ENCODE data around the gene GALNS. TPM values are rescaled to one million over a fixed set of nuclear protein-coding genes. Genes with fewer than 3 reads are reported as not detected.
A peak's percentile ranks its signal among the peaks of the same experiment; 100 is the strongest.

The GALNS gene
- total and polyA plus RNA-seq, 4 donors = 6.8 to 20.6 (median 10.8) TPM

GRCh38 chr16:88851616-88852015 lies 5.1 kb downstream of the GALNS start:
- peaks cover 12 to 24% (median 18%) of the 10 kb centered on the region in 4 donors for H3K4me1 ChIP-seq (ENCODE audit: control insufficient read depth in 4 of 4, insufficient read depth in 4 of 4, low read length in 3 of 4)
- 97% methylated on average over 19 of the region's 19 CpGs for WGBS
- H3K9me3 ChIP-seq (ENCODE audit: control insufficient read depth in 4 of 4, low read length in 3 of 4) = no peaks in the 10 kb centered on the region
- no peak overlapping the region for H3K4me3 ChIP-seq (ENCODE audit: low read depth in 1 of 3, low read length in 3 of 3)
- peaks cover 0 to 6% (median under 1%) of the 10 kb centered on the region in 4 donors for H3K36me3 ChIP-seq (ENCODE audit: control insufficient read depth in 4 of 4, insufficient read depth in 3 of 4, low read depth in 1 of 4, low read length in 3 of 4)
- H3K9ac ChIP-seq (ENCODE audit: low read depth in 1 of 2, low read length in 2 of 2) = no peak overlapping the region
- no peak for TF ChIP-seq JUND (IDR thresholded peaks at IDR 0.05)
- TF ChIP-seq FOXA1 (IDR thresholded peaks at IDR 0.05) = no peak
- TF ChIP-seq HNF4A (conservative IDR thresholded peaks at IDR 0.05) = no peak
- no peak for TF ChIP-seq ZBTB33 (IDR thresholded peaks at IDR 0.05)
- no peak for TF ChIP-seq CTCF (IDR thresholded peaks at IDR 0.05; ENCODE audit: low read depth, low read length, missing input control)
- no peak for TF ChIP-seq HNF4G (IDR thresholded peaks at IDR 0.05)
- H3K27ac ChIP-seq (ENCODE audit: low read depth in 1 of 2, low read length in 2 of 2) = no peak overlapping the region
- H3K27me3 ChIP-seq (ENCODE audit: control insufficient read depth in 4 of 4, insufficient read depth in 4 of 4, low read length in 3 of 4) = no peaks in the 10 kb centered on the region
- no peak for DNase-seq (ENCODE audit: low spot score)

GRCh38 chr16:88850531-88851199 lies 6.1 kb downstream of the GALNS start:
- H3K4me1 ChIP-seq (ENCODE audit: control insufficient read depth in 4 of 4, insufficient read depth in 4 of 4, low read length in 3 of 4) = peaks cover 6 to 18% (median 11%) of the 10 kb centered on the region in 4 donors
- H3K9me3 ChIP-seq (ENCODE audit: control insufficient read depth in 4 of 4, low read length in 3 of 4) = no peaks in the 10 kb centered on the region
- 86% methylated on average over 33 of the region's 33 CpGs for WGBS
- no peak overlapping the region for H3K9ac ChIP-seq (ENCODE audit: low read depth in 1 of 2, low read length in 2 of 2)
- H3K36me3 ChIP-seq (ENCODE audit: control insufficient read depth in 4 of 4, insufficient read depth in 3 of 4, low read depth in 1 of 4, low read length in 3 of 4) = peaks cover 0 to 6% (median under 1%) of the 10 kb centered on the region in 4 donors
- H3K27ac ChIP-seq (ENCODE audit: low read depth in 1 of 2, low read length in 2 of 2) = peak overlapping the region in 1 of 2 donors; percentile 42
- TF ChIP-seq TAF1 (conservative IDR thresholded peaks at IDR 0.05) (no peak), HNF4G (IDR thresholded peaks at IDR 0.05) (no peak), ATF3 (IDR thresholded peaks at IDR 0.05) (no peak), ZBTB33 (IDR thresholded peaks at IDR 0.05) (no peak), JUND (IDR thresholded peaks at IDR 0.05) (no peak), RXRA (IDR thresholded peaks at IDR 0.05) (no peak), FOXA1 (IDR thresholded peaks at IDR 0.05) (no peak), MAX (IDR thresholded peaks at IDR 0.05) (no peak), GABPA (IDR thresholded peaks at IDR 0.05 in 1 of 2, conservative IDR thresholded peaks at IDR 0.05 in 1 of 2) (no peak), YY1 (IDR thresholded peaks at IDR 0.05) (no peak), NR2F2 (IDR thresholded peaks at IDR 0.05) (no peak), CTCF (IDR thresholded peaks at IDR 0.05; ENCODE audit: low read depth, low read length, missing input control) (no peak), REST (IDR thresholded peaks at IDR 0.05) (no peak), SP1 (IDR thresholded peaks at IDR 0.05) (no peak), EGR1 (IDR thresholded peaks at IDR 0.05; ENCODE audit: low read depth in 2 of 2) (no peak), RAD21 (IDR thresholded peaks at IDR 0.05) (no peak), FOXA2 (IDR thresholded peaks at IDR 0.05) (no peak), HNF4A (conservative IDR thresholded peaks at IDR 0.05) (no peak)
- no peak overlapping the region for H3K4me3 ChIP-seq (ENCODE audit: low read depth in 1 of 3, low read length in 3 of 3)
- DNase-seq (ENCODE audit: low spot score) = no peak
- no peaks in the 10 kb centered on the region for H3K27me3 ChIP-seq (ENCODE audit: control insufficient read depth in 4 of 4, insufficient read depth in 4 of 4, low read length in 3 of 4)
